HepG2 (cell line): ENCODE data around the gene GNG7. TPM values are rescaled to one million over a fixed set of nuclear protein-coding genes. Genes with fewer than 3 reads are reported as not detected.
A peak's percentile ranks its signal among the peaks of the same experiment; 100 is the strongest.

ENCODE experiments used
- FOXP4 ChIP-seq: sonication (generic); formaldehyde crosslinking; IDR thresholded peaks from 2 replicates; pipeline ENCODE4 v1.4.0; 2020; ENCODE audit warnings: missing genetic modification reagents
- FUBP1 ChIP-seq: sonication (generic); formaldehyde crosslinking; IDR thresholded peaks from 2 replicates; pipeline ENCODE4 v1.5.1; 2020; ENCODE audit warnings: missing genetic modification reagents, mild to moderate bottlenecking, borderline replicate concordance
- GATAD1 ChIP-seq: IDR thresholded peaks from 2 replicates; pipeline ENCODE4 v1.6.1; 2016; ENCODE audit warnings: missing genetic modification reagents, missing compliant biosample characterization
- GMEB2 ChIP-seq: IDR thresholded peaks from 2 replicates; pipeline ENCODE4 v1.6.1; 2016; ENCODE audit warnings: missing biosample characterization, missing genetic modification reagents, low read depth
- HNF4A ChIP-seq: sonication (generic); formaldehyde crosslinking; IDR thresholded peaks from 2 replicates; pipeline ENCODE4 v1.4.0; 2020; ENCODE audit warnings: missing genetic modification reagents
- NR2F6 ChIP-seq, 2 experiments: IDR thresholded peaks; 2 replicates each; pipeline ENCODE4 v1.6.1; 2016; ENCODE audit warnings: antibody characterized with exemption in 1 of 2, mild to moderate bottlenecking in 1 of 2
- PBX2 ChIP-seq: IDR thresholded peaks from 2 replicates; pipeline ENCODE4 v1.6.1; 2016; ENCODE audit warnings: control low read depth
- RORA ChIP-seq: sonication (generic); formaldehyde crosslinking; IDR thresholded peaks from 2 replicates; pipeline ENCODE4 v1.5.0; 2020; ENCODE audit warnings: mild to moderate bottlenecking, missing genetic modification reagents, moderate library complexity
- SALL1 ChIP-seq: sonication (generic); formaldehyde crosslinking; IDR thresholded peaks from 2 replicates; pipeline ENCODE4 v1.8.0; 2022; ENCODE audit warnings: mild to moderate bottlenecking, missing genetic modification reagents
- SAP130 ChIP-seq: IDR thresholded peaks from 2 replicates; pipeline ENCODE4 v1.6.1; 2016; ENCODE audit warnings: low read depth
- TCF7 ChIP-seq: sonication (generic); IDR thresholded peaks from 2 replicates; pipeline ENCODE4 v1.6.1; 2016; ENCODE audit warnings: antibody characterized with exemption, low read depth
- ZNF121 ChIP-seq: sonication (generic); formaldehyde crosslinking; IDR thresholded peaks from 2 replicates; pipeline ENCODE4 v1.5.0; 2020; ENCODE audit warnings: mild to moderate bottlenecking, missing genetic modification reagents
- ZNF142 ChIP-seq: sonication (generic); formaldehyde crosslinking; IDR thresholded peaks from 2 replicates; pipeline ENCODE4 v1.4.0; 2020; ENCODE audit warnings: missing genetic modification reagents
- ZNF263 ChIP-seq: sonication (generic); formaldehyde crosslinking; IDR thresholded peaks from 2 replicates; pipeline ENCODE4 v1.4.0; 2020; ENCODE audit warnings: missing genetic modification reagents
- ZSCAN21 ChIP-seq: sonication (generic); formaldehyde crosslinking; IDR thresholded peaks from 2 replicates; pipeline ENCODE4 v1.8.0; 2022; ENCODE audit warnings: mild to moderate bottlenecking, missing genetic modification reagents, moderate library complexity, borderline replicate concordance
- polyA plus RNA-seq, 8 experiments: library from polyadenylated mRNA; depleted of rRNA in 3 of 8; stranded (reverse) in 7 of 8; unstranded in 1 of 8; fragments of >200 nt; fragmentation: Illumina TruSeq in 4 of 8; extraction: Trizol in 4 of 8; gene quantifications; 2 replicates each; pipeline versions ENCODE4 v1.2.1 to v1.2.3, GENCODE V29; 2011 to 2016; ENCODE audit warnings: low read depth in 4 of 8, missing spikeins in 1 of 8, mixed read lengths in 1 of 8; ENCODE audit not compliant: insufficient read depth in 1 of 8
- total RNA-seq, 5 experiments: library from RNA; depleted of rRNA; stranded (reverse); fragments of >200 nt; fragmentation: Illumina TruSeq; extraction: Trizol; gene quantifications; 2 replicates each; pipeline ENCODE4 v1.2.3, GENCODE V29; 2016; ENCODE audit warnings: low read depth in 1 of 5

The GNG7 gene
- total and polyA plus RNA-seq, 2 of the 13 experiments (the other 11 are each of a cell fraction or from before 2014, with no cell fraction given) = 1.4 to 3.3 TPM

GRCh38 chr19:2744113-2744512 lies 41.6 kb upstream of the GNG7 start (continued):
- TF ChIP-seq RORA (no peak), ZSCAN21 (CRISPR knock-in tag) (no peak), FOXP4 (CRISPR knock-in tag) (peak; percentile 65), SAP130 (CRISPR knock-in tag) (peak; percentile 33; the same call in 1 of the 2 replicates), GATAD1 (no peak), FUBP1 (CRISPR knock-in tag) (no peak), ZNF263 (CRISPR knock-in tag) (peak; percentile 81), HNF4A (CRISPR knock-in tag) (peak; percentile 37; the same call in 1 of the 2 replicates), NR2F6 (IDR thresholded peaks at IDR 0.05) (no peak), NR2F6 (CRISPR knock-in tag; IDR thresholded peaks at IDR 0.05) (0 out of 2 replicates have a peak, but pooled peaks have one; percentile 26), TCF7 (no peak), ZNF142 (CRISPR knock-in tag) (no peak), PBX2 (peak; percentile 49), SALL1 (peak; percentile 63), GMEB2 (CRISPR knock-in tag) (no peak), ZNF121 (CRISPR knock-in tag) (peak; percentile 52; the same call in 1 of the 2 replicates)
